Activated B cell treated with CpG ODN at 0.5 μM for 24 hours (primary cell): ENCODE measurements around the gene ASXL3. TPM values are rescaled to one million over a fixed set of nuclear protein-coding genes. Genes with fewer than 3 reads are reported as not detected.

Experiments used
- ATAC-seq: fragments of 200-7000 bp; cut with Tn5 transposase; one replicate; pipeline ENCODE4 v1.10.0; 2021; ENCODE audit warnings: low read depth, mild to moderate bottlenecking, moderate library complexity
- CTCF ChIA-PET: fragments of 350-600 bp; sonication (Branson Sonifier 250); formaldehyde crosslinking; loops from one replicate; lab custom pipeline; 2021; ENCODE audit warnings: antibody characterized with exemption; lab: Charles Lee
- POLR2A ChIA-PET: fragments of 350-600 bp; sonication (Branson Sonifier 250); formaldehyde crosslinking; loops from one replicate; lab custom pipeline; 2021; ENCODE audit warnings: antibody characterized with exemption; lab: Charles Lee
- DNase-seq: peaks from one replicate; pipeline ENCODE4 v3.0.0; 2022
- H3K27ac Mint-ChIP-seq: one replicate; pipeline ENCODE4 v1.8.0; 2020; ENCODE audit warnings: mixed read lengths
- H3K27me3 Mint-ChIP-seq: one replicate; pipeline ENCODE4 v1.8.0; 2021; ENCODE audit warnings: mixed read lengths
- H3K36me3 Mint-ChIP-seq: one replicate; pipeline ENCODE4 v1.8.0; 2021; ENCODE audit warnings: low read depth, mixed read lengths
- H3K4me1 Mint-ChIP-seq: one replicate; pipeline ENCODE4 v1.8.0; 2021; ENCODE audit warnings: mixed read lengths
- H3K4me3 Mint-ChIP-seq: one replicate; pipeline ENCODE4 v1.8.0; 2020; ENCODE audit warnings: mild to moderate bottlenecking, mixed read lengths
- H3K9me3 Mint-ChIP-seq: one replicate; pipeline ENCODE4 v1.8.0; 2020; ENCODE audit warnings: mixed read lengths
- intact Hi-C: fragments of 100-400 bp; cut with micrococcal nuclease; formaldehyde crosslinking; loops from one replicate; pipeline ENCODE4 v1.15.1; 2024
- total RNA-seq: library from RNA; stranded (reverse); gene quantifications from 2 replicates; pipeline ENCODE4 v1.2.3, GENCODE V29; 2022
- TF ChIP-seq, protein P1 (sequence below): fragments of 200-600 bp; IDR thresholded peaks from one replicate; pipeline ENCODE4 v1.8.0; 2022; ENCODE audit warnings: antibody characterized with exemption, mild to moderate bottlenecking

The ASXL3 gene
- total RNA-seq, 1 donor from 2014 or later: not detected

DNA sequence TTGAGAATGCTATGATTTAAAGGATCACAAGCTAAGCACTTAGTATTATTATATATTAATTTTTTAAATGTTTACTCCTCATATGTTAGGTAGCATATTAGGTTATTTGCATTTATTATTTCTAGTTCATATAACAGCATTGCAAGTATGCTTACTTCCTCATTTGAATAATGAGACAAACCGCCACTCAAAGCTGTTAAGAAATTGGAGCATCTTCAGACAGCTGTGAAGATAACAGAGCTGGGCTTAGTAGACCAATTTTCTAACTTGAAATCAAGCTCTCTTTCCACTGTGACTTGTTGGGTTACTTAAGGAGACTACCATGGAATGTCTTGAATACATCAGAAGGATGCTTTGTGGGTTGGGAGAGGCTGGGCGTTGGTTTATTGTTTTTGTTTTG, 139.3 kb downstream of the ASXL3 start:
- intact Hi-C loops: loop anchor here (10.0 kb wide), 1 partner anchor 197 kb away; no protein-coding TSS in a partner anchor
- POLR2A ChIA-PET: no interaction called here
- Mint-ChIP-seq H3K36me3 (no peaks in the 10 kb centered on the region), H3K27ac (no peak overlapping the region), H3K4me3 (no peak overlapping the region), H3K4me1 (no peaks in the 10 kb centered on the region), H3K9me3 (no peaks in the 10 kb centered on the region), H3K27me3 (no peaks in the 10 kb centered on the region)
- DNase-seq: no peak
- CTCF ChIA-PET: no interaction called here
- no peak for ATAC-seq
- TF ChIP-seq, protein P1, sequence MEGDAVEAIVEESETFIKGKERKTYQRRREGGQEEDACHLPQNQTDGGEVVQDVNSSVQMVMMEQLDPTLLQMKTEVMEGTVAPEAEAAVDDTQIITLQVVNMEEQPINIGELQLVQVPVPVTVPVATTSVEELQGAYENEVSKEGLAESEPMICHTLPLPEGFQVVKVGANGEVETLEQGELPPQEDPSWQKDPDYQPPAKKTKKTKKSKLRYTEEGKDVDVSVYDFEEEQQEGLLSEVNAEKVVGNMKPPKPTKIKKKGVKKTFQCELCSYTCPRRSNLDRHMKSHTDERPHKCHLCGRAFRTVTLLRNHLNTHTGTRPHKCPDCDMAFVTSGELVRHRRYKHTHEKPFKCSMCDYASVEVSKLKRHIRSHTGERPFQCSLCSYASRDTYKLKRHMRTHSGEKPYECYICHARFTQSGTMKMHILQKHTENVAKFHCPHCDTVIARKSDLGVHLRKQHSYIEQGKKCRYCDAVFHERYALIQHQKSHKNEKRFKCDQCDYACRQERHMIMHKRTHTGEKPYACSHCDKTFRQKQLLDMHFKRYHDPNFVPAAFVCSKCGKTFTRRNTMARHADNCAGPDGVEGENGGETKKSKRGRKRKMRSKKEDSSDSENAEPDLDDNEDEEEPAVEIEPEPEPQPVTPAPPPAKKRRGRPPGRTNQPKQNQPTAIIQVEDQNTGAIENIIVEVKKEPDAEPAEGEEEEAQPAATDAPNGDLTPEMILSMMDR: no peak

DNA sequence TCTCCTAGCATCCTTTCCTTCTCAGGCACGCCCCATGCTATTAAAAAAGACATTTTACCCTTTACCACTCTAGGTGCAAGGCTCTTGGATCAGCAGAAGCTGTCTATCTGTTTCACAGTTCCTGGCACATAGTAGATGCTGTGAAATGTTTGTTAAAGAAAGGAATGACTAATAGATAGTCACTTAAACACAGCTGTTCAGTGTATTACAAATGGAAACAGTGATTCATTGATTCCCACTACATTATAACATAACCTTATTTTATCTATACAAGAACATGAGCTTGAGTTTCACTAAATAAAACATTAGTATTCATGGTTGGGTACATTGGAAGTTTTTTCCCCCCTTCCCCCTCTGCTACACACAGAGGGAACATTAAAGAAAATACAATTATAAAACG, 142.1 kb downstream of the ASXL3 start:
- Mint-ChIP-seq H3K36me3 (no peaks in the 10 kb centered on the region), H3K27me3 (no peaks in the 10 kb centered on the region), H3K4me1 (no peaks in the 10 kb centered on the region), H3K4me3 (no peak overlapping the region), H3K27ac (no peak overlapping the region), H3K9me3 (peaks cover 2% of the 10 kb centered on the region)
- ChIA-PET POLR2A (no interaction called here), CTCF (no interaction called here)
- ATAC-seq: no peak
- DNase-seq: no peak
- intact Hi-C loops: no loop called here
- TF ChIP-seq, protein P1: no peak

DNA sequence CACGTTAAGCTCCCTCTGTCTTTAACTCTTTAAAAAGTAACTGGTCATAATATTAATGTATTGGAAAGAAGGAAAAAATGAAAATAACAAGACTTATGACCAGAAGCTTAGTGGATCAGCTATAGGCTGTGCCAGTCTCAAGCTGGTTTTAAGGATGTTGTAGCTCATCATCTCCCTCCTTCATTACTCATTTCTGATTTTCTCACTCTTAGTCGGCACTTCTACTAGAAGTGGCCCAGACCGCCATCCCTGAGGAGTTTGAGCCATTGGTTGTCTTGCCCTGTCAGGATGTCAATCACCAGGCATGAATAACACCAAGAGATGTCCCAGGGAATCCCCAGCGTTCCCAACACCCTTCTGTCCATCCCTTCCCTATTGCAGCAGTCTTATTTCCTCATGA, 151.5 kb downstream of the ASXL3 start:
- ATAC-seq (no peak), DNase-seq (no peak)
- H3K36me3 Mint-ChIP-seq: no peaks in the 10 kb centered on the region
- TF ChIP-seq, protein P1: no peak
- no peaks in the 10 kb centered on the region for H3K4me1 Mint-ChIP-seq
- no peaks in the 10 kb centered on the region for H3K27me3 Mint-ChIP-seq
- ChIA-PET CTCF (no interaction called here), POLR2A (no interaction called here)
- H3K4me3 Mint-ChIP-seq: no peak overlapping the region
- no peaks in the 10 kb centered on the region for H3K9me3 Mint-ChIP-seq
- intact Hi-C loops: no loop called here
- H3K27ac Mint-ChIP-seq: no peak overlapping the region

DNA sequence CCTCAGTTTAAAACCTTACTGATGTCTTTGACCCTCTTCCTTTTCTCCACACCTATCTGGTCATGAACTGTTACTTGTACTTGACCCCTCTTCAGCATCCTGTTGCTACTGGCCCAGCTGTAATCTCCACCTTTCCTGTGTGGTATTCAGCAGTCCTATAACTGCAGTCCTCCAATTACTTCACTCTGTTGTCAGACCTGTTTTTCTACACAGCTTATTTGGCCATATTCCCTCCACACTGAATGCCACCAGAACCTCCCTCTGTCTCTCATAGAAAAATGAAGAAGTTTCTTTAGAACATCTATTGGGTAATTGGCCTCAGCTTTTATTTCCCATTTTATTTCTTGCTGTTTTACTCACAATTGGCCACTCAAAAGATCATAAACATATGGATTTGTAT, 155.4 kb downstream of the ASXL3 start:
- Mint-ChIP-seq H3K27me3 (no peaks in the 10 kb centered on the region), H3K4me3 (no peak overlapping the region)

DNA sequence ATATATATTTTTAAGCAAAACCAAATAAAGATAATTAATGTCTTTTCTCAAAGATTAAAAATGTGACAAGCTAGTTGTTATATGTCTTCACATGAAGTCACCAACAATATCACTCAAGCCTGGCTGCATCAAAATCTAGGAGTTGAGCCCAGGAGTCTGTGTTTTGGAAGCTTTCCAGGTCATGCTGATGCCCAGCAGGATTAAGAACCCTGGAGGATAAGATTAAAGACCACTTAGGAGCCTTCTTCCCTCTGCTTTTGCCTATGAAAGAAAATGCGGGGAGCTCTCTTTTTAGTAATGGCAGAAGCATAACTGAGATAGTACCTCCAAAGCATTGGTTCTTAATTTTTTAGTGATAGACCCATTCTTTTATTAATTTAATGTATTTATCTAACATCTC, 157.4 kb downstream of the ASXL3 start:
- ChIA-PET CTCF (no interaction called here), POLR2A (no interaction called here)
- no peak overlapping the region for H3K27ac Mint-ChIP-seq
- intact Hi-C loops: no loop called here
- no peaks in the 10 kb centered on the region for H3K36me3 Mint-ChIP-seq
- no peaks in the 10 kb centered on the region for H3K27me3 Mint-ChIP-seq
- TF ChIP-seq, protein P1: no peak
- no peaks in the 10 kb centered on the region for H3K9me3 Mint-ChIP-seq
- H3K4me3 Mint-ChIP-seq: no peak overlapping the region
- H3K4me1 Mint-ChIP-seq: no peaks in the 10 kb centered on the region
- ATAC-seq: no peak
- DNase-seq: no peak

More for the DNA sequence above, 155.4 kb downstream of the ASXL3 start:
- no peaks in the 10 kb centered on the region for H3K4me1 Mint-ChIP-seq
- DNase-seq: no peak
- no peak for ATAC-seq
- TF ChIP-seq, protein P1: no peak
- no peaks in the 10 kb centered on the region for H3K9me3 Mint-ChIP-seq
- intact Hi-C loops: no loop called here
- H3K27ac Mint-ChIP-seq: no peak overlapping the region
- ChIA-PET POLR2A (no interaction called here), CTCF (no interaction called here)
- no peaks in the 10 kb centered on the region for H3K36me3 Mint-ChIP-seq
